GM23338 (cell line): ENCODE data around the gene NLGN4X.
A peak's percentile ranks its signal among the peaks of the same experiment; 100 is the strongest.

Experiments
- CREB1 ChIP-seq: fragments of 250-450 bp; sonication (Bioruptor Pico); IDR thresholded peaks from 2 replicates; pipeline ENCODE4 v1.5.0; 2020; ENCODE audit warnings: low read depth, mild to moderate bottlenecking, moderate library complexity
- CTCF ChIP-seq, 2 experiments: fragments of 200-600 bp in 1 of 2; sonication (generic) in 1 of 2; conservative IDR thresholded peaks; 2 replicates each; pipeline versions ENCODE4 v1.5.1 to v1.6.1; 2016 to 2017; ENCODE audit warnings: antibody characterized with exemption in 2 of 2, low read depth in 2 of 2, mild to moderate bottlenecking in 2 of 2, moderate library complexity in 1 of 2
- ETS1 ChIP-seq: IDR thresholded peaks from 2 replicates; pipeline ENCODE4 v1.6.1; 2016; ENCODE audit warnings: antibody characterized with exemption
- EZH2 ChIP-seq: fragments of 200-600 bp; sonication (generic); IDR thresholded peaks from one replicate; pipeline ENCODE4 v1.8.0; 2017; ENCODE audit warnings: antibody characterized with exemption, mild to moderate bottlenecking, low read depth; ENCODE audit not compliant: unreplicated experiment
- EZH2phosphoT487 ChIP-seq: fragments of 200-600 bp; sonication (generic); IDR thresholded peaks from one replicate; pipeline ENCODE4 v1.8.1; 2018; ENCODE audit warnings: antibody characterized with exemption; ENCODE audit not compliant: unreplicated experiment
- JUNB ChIP-seq: IDR thresholded peaks from one replicate; pipeline ENCODE4 v1.6.1; 2016; ENCODE audit warnings: antibody characterized with exemption; ENCODE audit not compliant: unreplicated experiment
- POLR2AphosphoS5 ChIP-seq: IDR thresholded peaks from 2 replicates; pipeline ENCODE4 v1.6.1; 2016; ENCODE audit warnings: antibody characterized with exemption, low read depth
- STAT1 ChIP-seq: IDR thresholded peaks from one replicate; pipeline ENCODE4 v1.6.1; 2016; ENCODE audit warnings: antibody characterized with exemption; ENCODE audit not compliant: unreplicated experiment
- ZNF331 ChIP-seq: fragments of 250-450 bp; sonication (Bioruptor Pico); IDR thresholded peaks from 2 replicates; pipeline ENCODE4 v1.5.0; 2020; ENCODE audit warnings: low read depth, mild to moderate bottlenecking, moderate library complexity
- TF ChIP-seq, protein P1 (sequence below): IDR thresholded peaks from one replicate; pipeline ENCODE4 v1.6.1; 2018; ENCODE audit warnings: antibody characterized with exemption; ENCODE audit not compliant: unreplicated experiment
- TF ChIP-seq, protein P2 (sequence below): fragments of 250-450 bp; sonication (Bioruptor Pico); IDR thresholded peaks from 2 replicates; pipeline ENCODE4 v1.5.0; 2020; ENCODE audit warnings: mild to moderate bottlenecking, moderate library complexity

DNA sequence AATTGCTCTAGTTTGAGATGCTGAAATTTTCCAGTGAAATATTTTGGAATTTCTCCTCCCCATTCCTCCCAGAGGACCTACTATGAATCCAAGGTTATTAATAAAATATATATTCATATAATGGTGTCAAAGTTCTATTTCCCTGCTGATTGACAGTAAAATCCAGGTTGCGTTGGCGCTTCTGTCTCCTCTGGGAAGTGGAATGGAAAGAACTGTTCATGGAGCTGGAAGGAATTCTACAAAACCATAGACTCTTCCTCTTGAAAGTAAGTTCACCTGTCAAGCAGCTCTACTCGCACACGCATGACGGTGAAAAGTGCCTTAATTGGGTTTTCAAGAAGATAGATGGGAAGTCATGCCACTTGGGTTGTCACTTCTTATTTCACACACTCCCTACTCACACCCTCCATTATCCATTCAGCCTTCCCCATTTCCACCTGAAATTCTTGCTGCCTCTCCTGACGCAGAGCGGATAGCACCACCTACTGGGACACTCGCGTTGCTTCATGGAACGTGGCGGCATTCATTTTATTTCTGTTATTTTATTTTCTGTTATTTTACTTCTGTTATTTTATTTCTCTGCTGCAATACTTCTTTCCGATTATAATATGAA is 351.6 kb downstream of the NLGN4X start:
- peak; percentile 69 to 81 for TF ChIP-seq CTCF (conservative IDR thresholded peaks at IDR 0.05; ENCODE audit: low read depth in 2 of 2)
- TF ChIP-seq ETS1, result no peak
- no peak for TF ChIP-seq EZH2
- no peak for TF ChIP-seq POLR2AphosphoS5
- TF ChIP-seq, protein P1, sequence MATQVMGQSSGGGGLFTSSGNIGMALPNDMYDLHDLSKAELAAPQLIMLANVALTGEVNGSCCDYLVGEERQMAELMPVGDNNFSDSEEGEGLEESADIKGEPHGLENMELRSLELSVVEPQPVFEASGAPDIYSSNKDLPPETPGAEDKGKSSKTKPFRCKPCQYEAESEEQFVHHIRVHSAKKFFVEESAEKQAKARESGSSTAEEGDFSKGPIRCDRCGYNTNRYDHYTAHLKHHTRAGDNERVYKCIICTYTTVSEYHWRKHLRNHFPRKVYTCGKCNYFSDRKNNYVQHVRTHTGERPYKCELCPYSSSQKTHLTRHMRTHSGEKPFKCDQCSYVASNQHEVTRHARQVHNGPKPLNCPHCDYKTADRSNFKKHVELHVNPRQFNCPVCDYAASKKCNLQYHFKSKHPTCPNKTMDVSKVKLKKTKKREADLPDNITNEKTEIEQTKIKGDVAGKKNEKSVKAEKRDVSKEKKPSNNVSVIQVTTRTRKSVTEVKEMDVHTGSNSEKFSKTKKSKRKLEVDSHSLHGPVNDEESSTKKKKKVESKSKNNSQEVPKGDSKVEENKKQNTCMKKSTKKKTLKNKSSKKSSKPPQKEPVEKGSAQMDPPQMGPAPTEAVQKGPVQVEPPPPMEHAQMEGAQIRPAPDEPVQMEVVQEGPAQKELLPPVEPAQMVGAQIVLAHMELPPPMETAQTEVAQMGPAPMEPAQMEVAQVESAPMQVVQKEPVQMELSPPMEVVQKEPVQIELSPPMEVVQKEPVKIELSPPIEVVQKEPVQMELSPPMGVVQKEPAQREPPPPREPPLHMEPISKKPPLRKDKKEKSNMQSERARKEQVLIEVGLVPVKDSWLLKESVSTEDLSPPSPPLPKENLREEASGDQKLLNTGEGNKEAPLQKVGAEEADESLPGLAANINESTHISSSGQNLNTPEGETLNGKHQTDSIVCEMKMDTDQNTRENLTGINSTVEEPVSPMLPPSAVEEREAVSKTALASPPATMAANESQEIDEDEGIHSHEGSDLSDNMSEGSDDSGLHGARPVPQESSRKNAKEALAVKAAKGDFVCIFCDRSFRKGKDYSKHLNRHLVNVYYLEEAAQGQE, result no peak
- TF ChIP-seq, protein P2, sequence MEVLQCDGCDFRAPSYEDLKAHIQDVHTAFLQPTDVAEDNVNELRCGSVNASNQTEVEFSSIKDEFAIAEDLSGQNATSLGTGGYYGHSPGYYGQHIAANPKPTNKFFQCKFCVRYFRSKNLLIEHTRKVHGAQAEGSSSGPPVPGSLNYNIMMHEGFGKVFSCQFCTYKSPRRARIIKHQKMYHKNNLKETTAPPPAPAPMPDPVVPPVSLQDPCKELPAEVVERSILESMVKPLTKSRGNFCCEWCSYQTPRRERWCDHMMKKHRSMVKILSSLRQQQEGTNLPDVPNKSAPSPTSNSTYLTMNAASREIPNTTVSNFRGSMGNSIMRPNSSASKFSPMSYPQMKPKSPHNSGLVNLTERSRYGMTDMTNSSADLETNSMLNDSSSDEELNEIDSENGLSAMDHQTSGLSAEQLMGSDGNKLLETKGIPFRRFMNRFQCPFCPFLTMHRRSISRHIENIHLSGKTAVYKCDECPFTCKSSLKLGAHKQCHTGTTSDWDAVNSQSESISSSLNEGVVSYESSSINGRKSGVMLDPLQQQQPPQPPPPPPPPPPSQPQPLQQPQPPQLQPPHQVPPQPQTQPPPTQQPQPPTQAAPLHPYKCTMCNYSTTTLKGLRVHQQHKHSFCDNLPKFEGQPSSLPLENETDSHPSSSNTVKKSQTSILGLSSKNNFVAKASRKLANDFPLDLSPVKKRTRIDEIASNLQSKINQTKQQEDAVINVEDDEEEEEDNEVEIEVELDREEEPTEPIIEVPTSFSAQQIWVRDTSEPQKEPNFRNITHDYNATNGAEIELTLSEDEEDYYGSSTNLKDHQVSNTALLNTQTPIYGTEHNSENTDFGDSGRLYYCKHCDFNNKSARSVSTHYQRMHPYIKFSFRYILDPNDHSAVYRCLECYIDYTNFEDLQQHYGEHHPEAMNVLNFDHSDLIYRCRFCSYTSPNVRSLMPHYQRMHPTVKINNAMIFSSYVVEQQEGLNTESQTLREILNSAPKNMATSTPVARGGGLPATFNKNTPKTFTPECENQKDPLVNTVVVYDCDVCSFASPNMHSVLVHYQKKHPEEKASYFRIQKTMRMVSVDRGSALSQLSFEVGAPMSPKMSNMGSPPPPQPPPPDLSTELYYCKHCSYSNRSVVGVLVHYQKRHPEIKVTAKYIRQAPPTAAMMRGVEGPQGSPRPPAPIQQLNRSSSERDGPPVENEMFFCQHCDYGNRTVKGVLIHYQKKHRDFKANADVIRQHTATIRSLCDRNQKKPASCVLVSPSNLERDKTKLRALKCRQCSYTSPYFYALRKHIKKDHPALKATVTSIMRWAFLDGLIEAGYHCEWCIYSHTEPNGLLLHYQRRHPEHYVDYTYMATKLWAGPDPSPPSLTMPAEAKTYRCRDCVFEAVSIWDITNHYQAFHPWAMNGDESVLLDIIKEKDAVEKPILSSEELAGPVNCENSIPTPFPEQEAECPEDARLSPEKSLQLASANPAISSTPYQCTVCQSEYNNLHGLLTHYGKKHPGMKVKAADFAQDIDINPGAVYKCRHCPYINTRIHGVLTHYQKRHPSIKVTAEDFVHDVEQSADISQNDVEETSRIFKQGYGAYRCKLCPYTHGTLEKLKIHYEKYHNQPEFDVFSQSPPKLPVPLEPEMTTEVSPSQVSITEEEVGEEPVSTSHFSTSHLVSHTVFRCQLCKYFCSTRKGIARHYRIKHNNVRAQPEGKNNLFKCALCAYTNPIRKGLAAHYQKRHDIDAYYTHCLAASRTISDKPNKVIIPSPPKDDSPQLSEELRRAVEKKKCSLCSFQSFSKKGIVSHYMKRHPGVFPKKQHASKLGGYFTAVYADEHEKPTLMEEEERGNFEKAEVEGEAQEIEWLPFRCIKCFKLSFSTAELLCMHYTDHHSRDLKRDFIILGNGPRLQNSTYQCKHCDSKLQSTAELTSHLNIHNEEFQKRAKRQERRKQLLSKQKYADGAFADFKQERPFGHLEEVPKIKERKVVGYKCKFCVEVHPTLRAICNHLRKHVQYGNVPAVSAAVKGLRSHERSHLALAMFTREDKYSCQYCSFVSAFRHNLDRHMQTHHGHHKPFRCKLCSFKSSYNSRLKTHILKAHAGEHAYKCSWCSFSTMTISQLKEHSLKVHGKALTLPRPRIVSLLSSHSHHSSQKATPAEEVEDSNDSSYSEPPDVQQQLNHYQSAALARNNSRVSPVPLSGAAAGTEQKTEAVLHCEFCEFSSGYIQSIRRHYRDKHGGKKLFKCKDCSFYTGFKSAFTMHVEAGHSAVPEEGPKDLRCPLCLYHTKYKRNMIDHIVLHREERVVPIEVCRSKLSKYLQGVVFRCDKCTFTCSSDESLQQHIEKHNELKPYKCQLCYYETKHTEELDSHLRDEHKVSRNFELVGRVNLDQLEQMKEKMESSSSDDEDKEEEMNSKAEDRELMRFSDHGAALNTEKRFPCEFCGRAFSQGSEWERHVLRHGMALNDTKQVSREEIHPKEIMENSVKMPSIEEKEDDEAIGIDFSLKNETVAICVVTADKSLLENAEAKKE (CRISPR knock-in tag), result no peak
- no peak for TF ChIP-seq EZH2phosphoT487
- TF ChIP-seq CREB1, result no peak
- no peak for TF ChIP-seq STAT1
- TF ChIP-seq JUNB, result no peak
- no peak for TF ChIP-seq ZNF331 (CRISPR knock-in tag)
